ENCODE results near the gene FAM240B. TPM values are rescaled to one million over a fixed set of nuclear protein-coding genes. Genes with fewer than 3 reads are reported as not detected.

Gene FAM240B
- total and polyA plus RNA-seq, 2 of the 4 experiments (the other 2 are of a cell fraction): not detected

DNA sequence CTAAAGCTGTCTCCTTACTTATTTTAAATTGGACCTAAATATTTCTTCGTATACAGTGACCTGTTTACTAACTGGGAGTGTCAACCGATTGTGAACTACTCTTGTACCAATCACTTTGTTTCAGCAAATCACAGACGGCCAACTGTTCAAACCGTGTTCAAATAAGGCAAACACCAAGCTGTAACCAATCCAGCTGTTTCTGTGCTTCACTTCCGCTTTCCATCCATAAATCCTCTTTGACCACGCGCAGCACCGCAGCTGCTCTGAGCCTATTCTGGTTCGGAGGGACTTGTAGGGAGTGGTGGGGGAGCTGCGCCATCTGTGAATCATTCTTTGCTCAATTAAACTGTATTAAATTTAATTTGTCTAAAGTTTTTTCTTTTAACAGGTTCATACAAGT lies 4.8 kb upstream of the FAM240B start:
- intact Hi-C loops (cut with micrococcal nuclease) (no loop called here), in situ Hi-C loops (cut with MboI; ENCODE audit: low sequenced_read_pairs) (no loop called here), dilution Hi-C loops (cut with HindIII; ENCODE audit: low sequenced_read_pairs, unreplicated experiment) (no loop called here)
- no peaks in the 10 kb centered on the region for H3K9me1 ChIP-seq (ENCODE audit: insufficient read depth, low read length)
- no TSS peak for BruUV-seq (replicated peaks)
- no peak overlapping the region for H2BK20ac ChIP-seq (ENCODE audit: low read depth, low read length)
- DNase-seq: no peak
- no peak overlapping the region for H2AK5ac ChIP-seq (ENCODE audit: low read depth, low read length)
- no peak overlapping the region for H4K8ac ChIP-seq (ENCODE audit: low read depth in 2 of 2, low read length in 2 of 2)
- H2AK9ac ChIP-seq (replicated peaks; ENCODE audit: low read depth, low read length, poor library complexity): no peak overlapping the region
- H3K56ac ChIP-seq (ENCODE audit: extremely low read depth, insufficient read depth, low read length): no peak overlapping the region
- no peak overlapping the region for H4K5ac ChIP-seq (ENCODE audit: low read depth, low read length)
- no peak overlapping the region for H2AFZ ChIP-seq (replicated peaks; ENCODE audit: low read length, poor library complexity)
- no peak overlapping the region for H3K18ac ChIP-seq (ENCODE audit: low read depth, low read length)
- H3K4me1 ChIP-seq (ENCODE audit: control insufficient read depth, insufficient read depth, low read length): no peaks in the 10 kb centered on the region
- 0 out of 2 replicates have a peak, but pooled peaks cover 2% of the 10 kb centered on the region for H3K9me3 ChIP-seq (ENCODE audit: control insufficient read depth, insufficient read depth, low read length)
- H2BK15ac ChIP-seq (ENCODE audit: low read depth, low read length): no peak overlapping the region
- no peak overlapping the region for H3K4me3 ChIP-seq (ENCODE audit: insufficient read depth, low read depth, low read length)
- POLR2A ChIA-PET (ENCODE audit: unreplicated experiment): no interaction called here
- H3K23ac ChIP-seq (ENCODE audit: low read depth, low read length): no peak overlapping the region
- no peak for ATAC-seq (ENCODE audit: low read depth)
- no peak overlapping the region for H2BK120ac ChIP-seq (ENCODE audit: low read depth, low read length)
- H4K91ac ChIP-seq (ENCODE audit: insufficient read depth, low read depth, low read length): no peak overlapping the region
- H3K14ac ChIP-seq (replicated peaks; ENCODE audit: low read depth, low read length): no peak overlapping the region
- no peaks in the 10 kb centered on the region for H4K20me1 ChIP-seq (ENCODE audit: insufficient read depth, low read length)
- no peak overlapping the region for H3K27ac ChIP-seq (ENCODE audit: insufficient read depth, low read length)
- no peak overlapping the region for H3K4ac ChIP-seq (ENCODE audit: low read depth, low read length)
- CTCF ChIA-PET: interaction anchor here (0.7 kb wide), 1 partner anchor 48 kb away, joined by 3 read pairs; no protein-coding TSS in a partner anchor
- no peak overlapping the region for H2BK5ac ChIP-seq (ENCODE audit: low read depth, low read length, poor library complexity, severe bottlenecking)
- 44% methylated on average over 2 of the region's 10 CpGs; no CpG with 5 or more reads in 1 of the 2 experiments for WGBS, 2 experiments (ENCODE audit: extremely low coverage in 2 of 2, insufficient read length in 1 of 2)
- TF ChIP-seq CHD1 (IDR thresholded peaks at IDR 0.05; ENCODE audit: low read depth, low read length) (no peak), MAFK (IDR thresholded peaks at IDR 0.05; ENCODE audit: low read depth, low read length) (no peak), MAZ (IDR thresholded peaks at IDR 0.05; ENCODE audit: borderline replicate concordance, low read depth, low read length) (no peak), NFE2L2 (IDR thresholded peaks at IDR 0.05; ENCODE audit: low read depth, low read length) (no peak), RAD21 (IDR thresholded peaks at IDR 0.05; ENCODE audit: low read length) (no peak), CEBPB (IDR thresholded peaks at IDR 0.05; ENCODE audit: low read depth, low read length) (no peak), USF2 (IDR thresholded peaks at IDR 0.05; ENCODE audit: low read depth, low read length) (no peak), FOS (IDR thresholded peaks at IDR 0.05; ENCODE audit: low read depth, low read length) (no peak), POLR2A (IDR thresholded peaks at IDR 0.05; ENCODE audit: low read depth, low read length) (no peak), BHLHE40 (IDR thresholded peaks at IDR 0.05; ENCODE audit: low read depth, low read length) (no peak), MXI1 (IDR thresholded peaks at IDR 0.05; ENCODE audit: borderline replicate concordance, low read depth, low read length) (no peak), RFX5 (IDR thresholded peaks at IDR 0.05; ENCODE audit: low read depth, low read length) (no peak), SMC3 (IDR thresholded peaks at IDR 0.05; ENCODE audit: low read depth, low read length) (no peak), RCOR1 (IDR thresholded peaks at IDR 0.05; ENCODE audit: insufficient replicate concordance, low read length) (no peak)
- TF ChIP-seq, protein P1, sequence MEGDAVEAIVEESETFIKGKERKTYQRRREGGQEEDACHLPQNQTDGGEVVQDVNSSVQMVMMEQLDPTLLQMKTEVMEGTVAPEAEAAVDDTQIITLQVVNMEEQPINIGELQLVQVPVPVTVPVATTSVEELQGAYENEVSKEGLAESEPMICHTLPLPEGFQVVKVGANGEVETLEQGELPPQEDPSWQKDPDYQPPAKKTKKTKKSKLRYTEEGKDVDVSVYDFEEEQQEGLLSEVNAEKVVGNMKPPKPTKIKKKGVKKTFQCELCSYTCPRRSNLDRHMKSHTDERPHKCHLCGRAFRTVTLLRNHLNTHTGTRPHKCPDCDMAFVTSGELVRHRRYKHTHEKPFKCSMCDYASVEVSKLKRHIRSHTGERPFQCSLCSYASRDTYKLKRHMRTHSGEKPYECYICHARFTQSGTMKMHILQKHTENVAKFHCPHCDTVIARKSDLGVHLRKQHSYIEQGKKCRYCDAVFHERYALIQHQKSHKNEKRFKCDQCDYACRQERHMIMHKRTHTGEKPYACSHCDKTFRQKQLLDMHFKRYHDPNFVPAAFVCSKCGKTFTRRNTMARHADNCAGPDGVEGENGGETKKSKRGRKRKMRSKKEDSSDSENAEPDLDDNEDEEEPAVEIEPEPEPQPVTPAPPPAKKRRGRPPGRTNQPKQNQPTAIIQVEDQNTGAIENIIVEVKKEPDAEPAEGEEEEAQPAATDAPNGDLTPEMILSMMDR (conservative IDR thresholded peaks at IDR 0.05; ENCODE audit: low read depth, low read length): no peak
- TF ChIP-seq, protein P2, sequence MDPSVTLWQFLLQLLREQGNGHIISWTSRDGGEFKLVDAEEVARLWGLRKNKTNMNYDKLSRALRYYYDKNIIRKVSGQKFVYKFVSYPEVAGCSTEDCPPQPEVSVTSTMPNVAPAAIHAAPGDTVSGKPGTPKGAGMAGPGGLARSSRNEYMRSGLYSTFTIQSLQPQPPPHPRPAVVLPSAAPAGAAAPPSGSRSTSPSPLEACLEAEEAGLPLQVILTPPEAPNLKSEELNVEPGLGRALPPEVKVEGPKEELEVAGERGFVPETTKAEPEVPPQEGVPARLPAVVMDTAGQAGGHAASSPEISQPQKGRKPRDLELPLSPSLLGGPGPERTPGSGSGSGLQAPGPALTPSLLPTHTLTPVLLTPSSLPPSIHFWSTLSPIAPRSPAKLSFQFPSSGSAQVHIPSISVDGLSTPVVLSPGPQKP (IDR thresholded peaks at IDR 0.05; ENCODE audit: borderline replicate concordance, low read depth, low read length): no peak
- H3K27me3 ChIP-seq (ENCODE audit: control insufficient read depth, insufficient read depth, low read length): no peaks in the 10 kb centered on the region
- no peaks in the 10 kb centered on the region for H3K79me1 ChIP-seq (ENCODE audit: low read depth in 1 of 2, low read length in 2 of 2)
- H3K36me3 ChIP-seq (ENCODE audit: control insufficient read depth, insufficient read depth, low read length): no peaks in the 10 kb centered on the region
- no peak overlapping the region for H3K9ac ChIP-seq (ENCODE audit: low read depth, low read length)
- H3K4me2 ChIP-seq (ENCODE audit: low read depth, low read length): no peak overlapping the region
